Sigmoid colon (tissue), 7 donors: ENCODE measurements around the gene REG1A. TPM values are rescaled to one million over a fixed set of nuclear protein-coding genes. Genes with fewer than 3 reads are reported as not detected.

Experiments
- DNase-seq: peaks from one replicate; pipeline ENCODE4 v3.0.0-alpha.2; 2019
- H3K27ac ChIP-seq, 4 donors: fragments of 200-600 bp; sonication (generic); one replicate each; pipeline ENCODE4 v1.5.1; 2016 to 2019; ENCODE audit warnings: mild to moderate bottlenecking in 1 of 4
- H3K27me3 ChIP-seq, 3 donors: fragments of 200-600 bp; sonication (generic); one replicate each; pipeline ENCODE4 v1.5.1; 2019; ENCODE audit warnings: mild to moderate bottlenecking in 1 of 3
- H3K36me3 ChIP-seq, 4 donors: fragments of 200-600 bp; sonication (generic); one replicate each; pipeline ENCODE4 v1.5.1; 2016 to 2019
- H3K4me1 ChIP-seq, 4 donors: fragments of 200-600 bp; sonication (generic); one replicate each; pipeline ENCODE4 v1.5.1; 2017 to 2019
- H3K4me3 ChIP-seq, 4 donors: fragments of 200-600 bp; sonication (generic); one replicate each; pipeline ENCODE4 v1.5.1; 2017 to 2019; ENCODE audit warnings: mild to moderate bottlenecking in 2 of 4, moderate library complexity in 1 of 4
- H3K9me3 ChIP-seq, 4 donors: fragments of 200-600 bp in 3 of 4; sonication (generic) in 3 of 4; one replicate each; pipeline versions ENCODE4 v1.5.1 to v1.6.1; 2013 to 2019
- EP300 ChIP-seq, 4 donors: sonication (generic); formaldehyde crosslinking; IDR thresholded peaks; one replicate each; pipeline ENCODE4 v1.6.1; 2017; ENCODE audit warnings: antibody characterized with exemption in 4 of 4
- POLR2A ChIP-seq, 2 donors: fragments of 450-650 bp; IDR thresholded peaks; one replicate each; pipeline ENCODE4 v1.6.1; 2016; ENCODE audit warnings: antibody characterized with exemption in 2 of 2, mild to moderate bottlenecking in 2 of 2, moderate library complexity in 2 of 2
- POLR2AphosphoS5 ChIP-seq, 4 donors: sonication (generic); formaldehyde crosslinking; IDR thresholded peaks; one replicate each; pipeline ENCODE4 v1.6.1; 2017; ENCODE audit warnings: antibody characterized with exemption in 4 of 4
- WGBS, 2 donors: extraction: QIAGEN DNeasy Blood & Tissue Kit; methylation state at CpG; one replicate each; pipeline ENCODE4 v1.1.7; 2013; 5-methylcytosine and 5-hydroxymethylcytosine counted together
- intact Hi-C: fragments of 100-400 bp; cut with DNase I; formaldehyde crosslinking; loops from one replicate; pipeline ENCODE4 v1.15.1; 2023
- polyA plus RNA-seq, 3 donors: library from polyadenylated mRNA; stranded (reverse); fragments of 200-250 nt; gene quantifications; one replicate each; pipeline ENCODE4 v1.2.3, GENCODE V29; 2013
- total RNA-seq, 4 donors: library from RNA; depleted of rRNA; stranded (reverse); fragments of >200 nt; gene quantifications; one replicate each; pipeline ENCODE4 v1.1.0, GENCODE V29; 2016
- TF ChIP-seq, protein P1 (sequence below), 4 experiments: fragments of 450-650 bp in 3 of 4; fragments of 200-600 bp in 1 of 4; IDR thresholded peaks; one replicate each; pipeline ENCODE4 v1.5.1; 2016 to 2019; ENCODE audit warnings: antibody characterized with exemption in 4 of 4, mild to moderate bottlenecking in 3 of 4, moderate library complexity in 2 of 4
- donor health status: healthy with polysubstance abuse.
- donor health status: Bipolar disorder and iron deficiency.
- donor health status: healthy.

REG1A gene
- total and polyA plus RNA-seq, 7 donors, result 10.9 to 1,672 (median 44.4) TPM; not detected in 4

DNA sequence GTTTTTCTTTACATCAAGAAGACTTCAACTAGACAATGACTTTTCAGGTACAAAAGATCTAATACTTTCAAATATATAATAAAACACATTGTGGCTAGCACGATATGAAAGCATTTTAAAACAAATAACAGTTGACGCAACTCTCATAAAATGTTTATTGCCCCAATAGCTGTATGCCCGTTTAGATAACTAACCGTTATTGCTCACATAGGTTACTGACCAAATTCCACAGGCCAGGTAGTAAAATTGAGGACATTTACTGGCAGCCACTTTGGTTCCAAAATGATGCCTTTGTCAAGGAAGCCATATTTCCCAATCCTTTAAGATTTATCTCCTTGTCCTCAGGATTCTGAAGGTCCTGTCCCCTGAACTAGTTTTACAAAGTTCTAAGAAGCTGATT is 29.6 kb upstream of the REG1A start:
- intact Hi-C loops, result no loop called here

DNA sequence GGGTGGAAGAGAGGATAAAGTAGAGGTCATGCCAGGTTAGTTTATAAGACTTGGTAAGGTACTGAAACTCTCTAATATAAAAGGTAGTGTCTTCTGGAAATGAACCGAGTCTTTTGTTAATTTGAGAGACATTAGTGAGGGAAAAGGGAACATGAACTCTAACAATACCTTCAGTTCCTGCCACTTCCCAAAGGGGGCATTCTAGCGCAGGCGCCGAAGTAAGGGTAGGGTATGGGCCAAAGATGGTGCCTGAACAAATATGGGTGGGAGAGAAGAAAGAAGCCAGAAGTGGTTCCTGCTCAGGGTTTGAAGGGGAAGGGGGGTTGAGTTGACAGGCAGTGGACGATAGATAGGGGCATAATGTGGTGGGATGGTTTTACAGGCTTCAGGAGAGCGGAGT is 22.4 kb upstream of the REG1A start:
- DNase-seq, result no peak
- intact Hi-C loops, result no loop called here
- Histone ChIP-seq H3K36me3 (no peaks in the 10 kb centered on the region), H3K4me1 (no peaks in the 10 kb centered on the region), H3K27me3 (no peaks in the 10 kb centered on the region), H3K27ac (no peak overlapping the region), H3K4me3 (no peak overlapping the region), H3K9me3 (peaks cover 0 to 4% (median 0%) of the 10 kb centered on the region in 4 donors)
- WGBS, 2 donors, result 90% methylated on average over 6 of the region's 6 CpGs
- TF ChIP-seq, protein P1, sequence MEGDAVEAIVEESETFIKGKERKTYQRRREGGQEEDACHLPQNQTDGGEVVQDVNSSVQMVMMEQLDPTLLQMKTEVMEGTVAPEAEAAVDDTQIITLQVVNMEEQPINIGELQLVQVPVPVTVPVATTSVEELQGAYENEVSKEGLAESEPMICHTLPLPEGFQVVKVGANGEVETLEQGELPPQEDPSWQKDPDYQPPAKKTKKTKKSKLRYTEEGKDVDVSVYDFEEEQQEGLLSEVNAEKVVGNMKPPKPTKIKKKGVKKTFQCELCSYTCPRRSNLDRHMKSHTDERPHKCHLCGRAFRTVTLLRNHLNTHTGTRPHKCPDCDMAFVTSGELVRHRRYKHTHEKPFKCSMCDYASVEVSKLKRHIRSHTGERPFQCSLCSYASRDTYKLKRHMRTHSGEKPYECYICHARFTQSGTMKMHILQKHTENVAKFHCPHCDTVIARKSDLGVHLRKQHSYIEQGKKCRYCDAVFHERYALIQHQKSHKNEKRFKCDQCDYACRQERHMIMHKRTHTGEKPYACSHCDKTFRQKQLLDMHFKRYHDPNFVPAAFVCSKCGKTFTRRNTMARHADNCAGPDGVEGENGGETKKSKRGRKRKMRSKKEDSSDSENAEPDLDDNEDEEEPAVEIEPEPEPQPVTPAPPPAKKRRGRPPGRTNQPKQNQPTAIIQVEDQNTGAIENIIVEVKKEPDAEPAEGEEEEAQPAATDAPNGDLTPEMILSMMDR (IDR thresholded peaks at IDR 0.05), result no peak
- no peak for TF ChIP-seq EP300 (IDR thresholded peaks at IDR 0.05)
- no peak for TF ChIP-seq POLR2AphosphoS5 (IDR thresholded peaks at IDR 0.05)
- TF ChIP-seq POLR2A (IDR thresholded peaks at IDR 0.05), result no peak

More for the DNA sequence above, 29.6 kb upstream of the REG1A start:
- Histone ChIP-seq H3K4me1 (no peaks in the 10 kb centered on the region), H3K27me3 (no peaks in the 10 kb centered on the region), H3K9me3 (no peaks in the 10 kb centered on the region), H3K27ac (no peak overlapping the region), H3K36me3 (no peaks in the 10 kb centered on the region), H3K4me3 (no peak overlapping the region)
- TF ChIP-seq POLR2AphosphoS5 (IDR thresholded peaks at IDR 0.05) (no peak), EP300 (IDR thresholded peaks at IDR 0.05) (no peak), POLR2A (IDR thresholded peaks at IDR 0.05) (no peak)
- TF ChIP-seq, protein P1 (IDR thresholded peaks at IDR 0.05), result no peak
- DNase-seq, result no peak
- WGBS, 2 donors, result 14 to 65% methylated on average over 4 of the region's 4 CpGs

DNA sequence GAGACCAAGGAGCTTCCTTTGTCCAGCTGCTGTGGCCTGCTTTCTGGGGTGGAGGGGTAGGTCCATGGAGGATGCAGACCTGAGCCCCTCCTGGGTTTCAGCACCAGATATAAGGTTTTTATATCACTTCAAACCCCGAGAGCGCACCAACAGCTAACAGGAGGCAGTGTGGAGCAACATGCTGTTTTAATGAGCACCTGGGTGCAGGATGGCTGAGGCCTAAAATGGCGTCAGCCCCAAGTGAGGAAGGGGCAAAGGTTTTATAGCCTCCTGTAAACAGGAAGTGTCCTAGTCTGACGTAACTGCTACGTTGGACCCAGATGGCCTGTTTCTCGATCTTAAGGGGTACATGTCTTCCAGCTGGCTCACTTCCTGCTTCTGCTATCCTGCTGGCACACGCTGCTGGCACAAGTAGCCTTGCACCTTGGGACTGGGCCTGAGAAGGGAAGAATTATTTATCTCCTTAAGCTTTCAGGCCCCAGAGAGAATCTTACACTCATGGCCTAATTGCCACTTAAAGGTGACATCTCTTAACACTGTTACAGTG is 21.1 kb upstream of the REG1A start:
- 54 to 56% methylated on average over 7 of the region's 7 CpGs for WGBS, 2 donors
- TF ChIP-seq POLR2AphosphoS5 (IDR thresholded peaks at IDR 0.05), result no peak
- TF ChIP-seq, protein P1 (IDR thresholded peaks at IDR 0.05), result no peak
- no peak for TF ChIP-seq POLR2A (IDR thresholded peaks at IDR 0.05)
- TF ChIP-seq EP300 (IDR thresholded peaks at IDR 0.05), result no peak

DNA sequence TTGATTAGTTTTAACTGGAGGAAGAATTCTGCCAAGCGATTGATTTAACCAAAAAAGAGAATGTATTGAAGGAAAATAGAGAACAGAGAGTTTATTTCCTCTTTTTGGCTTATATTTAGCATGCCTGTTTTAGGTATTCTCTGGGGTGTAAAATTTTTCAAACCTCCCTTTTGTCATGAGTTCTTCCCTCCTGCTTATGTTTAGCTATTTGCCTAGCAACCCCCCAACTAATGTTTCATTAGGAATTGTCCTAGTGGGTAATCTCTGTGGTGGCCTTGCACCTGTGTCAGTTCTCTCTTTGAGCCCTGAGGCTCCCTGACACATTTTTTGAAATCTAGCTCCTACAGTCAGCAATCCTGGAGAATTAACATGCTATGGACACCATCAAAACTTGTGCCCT is 20.0 kb upstream of the REG1A start:
- H3K27ac ChIP-seq, result no peak overlapping the region
- peaks cover 0 to 3% (median 0%) of the 10 kb centered on the region in 4 donors for H3K4me1 ChIP-seq
- no peak overlapping the region for H3K4me3 ChIP-seq
- intact Hi-C loops, result no loop called here
- no peaks in the 10 kb centered on the region for H3K36me3 ChIP-seq
- TF ChIP-seq EP300 (IDR thresholded peaks at IDR 0.05) (no peak), POLR2AphosphoS5 (IDR thresholded peaks at IDR 0.05) (no peak), POLR2A (IDR thresholded peaks at IDR 0.05) (no peak)
- TF ChIP-seq, protein P1 (IDR thresholded peaks at IDR 0.05), result no peak
- WGBS, 2 donors, result 65 to 96% methylated on average over 1 of the region's 1 CpG
- H3K27me3 ChIP-seq, result no peaks in the 10 kb centered on the region
- no peak for DNase-seq
- peaks cover 0 to 4% (median 0%) of the 10 kb centered on the region in 4 donors for H3K9me3 ChIP-seq

More for the DNA sequence above, 21.1 kb upstream of the REG1A start:
- Histone ChIP-seq H3K4me3 (no peak overlapping the region), H3K36me3 (no peaks in the 10 kb centered on the region), H3K27me3 (no peaks in the 10 kb centered on the region), H3K9me3 (peaks cover 0 to 4% (median 0%) of the 10 kb centered on the region in 4 donors), H3K4me1 (peaks cover 0 to 3% (median 0%) of the 10 kb centered on the region in 4 donors), H3K27ac (no peak overlapping the region)
- no peak for DNase-seq
- intact Hi-C loops, result no loop called here

DNA sequence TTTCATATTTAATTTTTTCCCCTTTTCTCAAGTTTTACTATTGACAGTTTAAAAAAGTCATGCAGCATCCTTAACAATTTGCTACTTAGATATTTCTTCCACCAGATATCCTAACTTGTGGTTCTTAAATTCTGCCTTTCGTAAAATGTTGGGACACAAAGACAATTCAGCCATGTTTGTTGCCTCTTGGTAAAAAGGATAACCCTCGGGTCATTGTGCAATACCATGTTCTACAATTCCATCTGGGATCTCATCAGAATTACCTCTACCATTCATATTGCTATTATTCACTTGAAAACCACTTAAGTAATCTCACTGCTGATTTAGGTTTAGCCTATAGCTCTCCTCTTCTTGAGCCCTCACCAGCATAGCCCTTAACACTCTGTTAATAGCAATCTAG is 19.3 kb upstream of the REG1A start:
- Histone ChIP-seq H3K36me3 (no peaks in the 10 kb centered on the region), H3K9me3 (peaks cover 0 to 4% (median 0%) of the 10 kb centered on the region in 4 donors), H3K27ac (no peak overlapping the region), H3K27me3 (no peaks in the 10 kb centered on the region), H3K4me3 (no peak overlapping the region), H3K4me1 (peaks cover 0 to 3% (median 0%) of the 10 kb centered on the region in 4 donors)
- WGBS, 2 donors, result 86 to 87% methylated on average over 2 of the region's 2 CpGs
- intact Hi-C loops, result no loop called here
- TF ChIP-seq EP300 (IDR thresholded peaks at IDR 0.05) (no peak), POLR2AphosphoS5 (IDR thresholded peaks at IDR 0.05) (no peak), POLR2A (IDR thresholded peaks at IDR 0.05) (no peak)
- TF ChIP-seq, protein P1 (IDR thresholded peaks at IDR 0.05), result no peak
- no peak for DNase-seq
